GM12878 (cell line): ENCODE results near the gene MAN2B2. TPM values are rescaled to one million over a fixed set of nuclear protein-coding genes. Genes with fewer than 3 reads are reported as not detected.

Experiments used
- BHLHE40 ChIP-seq, 2 experiments: fragments of 450-650 bp in 1 of 2; IDR thresholded peaks; 2 replicates each; pipeline ENCODE4 v1.6.1; 2011 to 2017; ENCODE audit warnings: low read depth in 2 of 2, borderline replicate concordance in 1 of 2, improper control_type of control experiment in 1 of 2, low read length in 1 of 2, mild to moderate bottlenecking in 1 of 2
- GATAD2B ChIP-seq: fragments of 450-650 bp; conservative IDR thresholded peaks from 2 replicates; pipeline ENCODE4 v1.6.1; 2017; ENCODE audit warnings: low read depth, mild to moderate bottlenecking, moderate library complexity
- MAX ChIP-seq: IDR thresholded peaks from 2 replicates; pipeline ENCODE4 v1.6.1; 2012; ENCODE audit warnings: low read depth, low read length, improper control_type of control experiment
- MYC ChIP-seq: IDR thresholded peaks from 2 replicates; pipeline ENCODE4 v1.6.1; 2011; ENCODE audit warnings: mild to moderate bottlenecking, low read length, moderate library complexity, inconsistent platforms; ENCODE audit not compliant: insufficient read depth, insufficient replicate concordance, insufficient read length, severe bottlenecking
- NR2C2 ChIP-seq: IDR thresholded peaks from 2 replicates; pipeline ENCODE4 v1.6.1; 2011; ENCODE audit warnings: borderline replicate concordance, low read depth; ENCODE audit not compliant: control insufficient read depth, insufficient read length
- RB1 ChIP-seq: fragments of 450-650 bp; formaldehyde crosslinking; IDR thresholded peaks from 2 replicates; pipeline ENCODE4 v1.6.1; 2017; ENCODE audit warnings: mild to moderate bottlenecking, borderline replicate concordance
- SIN3A ChIP-seq: IDR thresholded peaks from 2 replicates; pipeline ENCODE4 v1.6.1; 2012; ENCODE audit warnings: low read depth, low read length, improper control_type of control experiment
- SMAD1 ChIP-seq: fragments of 450-650 bp; IDR thresholded peaks from 2 replicates; pipeline ENCODE4 v1.6.1; 2018; ENCODE audit warnings: mild to moderate bottlenecking, low read depth; ENCODE audit not compliant: partially characterized antibody
- STAT1 ChIP-seq: fragments of 450-650 bp; conservative IDR thresholded peaks from 2 replicates; pipeline ENCODE4 v1.6.1; 2014; ENCODE audit warnings: antibody characterized with exemption, mild to moderate bottlenecking
- WRNIP1 ChIP-seq: IDR thresholded peaks from 2 replicates; pipeline ENCODE4 v1.6.1; 2011; ENCODE audit warnings: low read depth, low read length, improper control_type of control experiment, borderline replicate concordance
- polyA plus RNA-seq, 11 experiments: library from polyadenylated mRNA; depleted of rRNA in 4 of 11; unstranded in 6 of 11; stranded (reverse) in 5 of 11; fragments of >200 nt; fragmentation: Nextera tagmentation in 4 of 11; fragmentation: Illumina TruSeq in 1 of 11; extraction: Ambion mirVana in 4 of 11; extraction: Trizol in 1 of 11; gene quantifications; 1 replicate in 1 of 11; 2 replicates in 10 of 11; pipeline versions ENCODE4 v1.2.1 to v1.2.3, GENCODE V29; 2011 to 2016; ENCODE audit warnings: inconsistent platforms in 2 of 11, missing spikeins in 2 of 11, low read depth in 1 of 11
- total RNA-seq, 4 experiments: library from RNA; depleted of rRNA in 3 of 4; stranded (reverse); fragments of >200 nt in 3 of 4; fragmentation: Illumina TruSeq in 1 of 4; extraction: Trizol in 1 of 4; gene quantifications; 2 replicates each; pipeline versions ENCODE4 v1.2.1 to v1.2.3, GENCODE V29; 2013 to 2021
- TF ChIP-seq, protein P1 (sequence below): fragments of 450-650 bp; formaldehyde crosslinking; IDR thresholded peaks from 2 replicates; pipeline ENCODE4 v1.5.0; 2022; ENCODE audit warnings: mild to moderate bottlenecking, missing genetic modification characterization
- TF ChIP-seq, protein P2 (sequence below): fragments of 450-650 bp; IDR thresholded peaks from 2 replicates; pipeline ENCODE4 v1.6.1; 2018; ENCODE audit warnings: borderline replicate concordance, mild to moderate bottlenecking; ENCODE audit not compliant: partially characterized antibody
- TF ChIP-seq, protein P3 (sequence below): IDR thresholded peaks from 2 replicates; pipeline ENCODE4 v1.6.1; 2011; ENCODE audit warnings: borderline replicate concordance, low read depth, mild to moderate bottlenecking, moderate library complexity, low read length; ENCODE audit not compliant: insufficient read depth, poor library complexity, severe bottlenecking
- TF ChIP-seq, protein P4 (sequence below): fragments of 450-650 bp; IDR thresholded peaks from 2 replicates; pipeline ENCODE4 v1.6.1; 2016; ENCODE audit warnings: mild to moderate bottlenecking, moderate library complexity, borderline replicate concordance

Gene MAN2B2
- total and polyA plus RNA-seq, 10 of the 15 experiments (the other 5 are each of a cell fraction or from before 2014, with no cell fraction given): 0.47 to 14.5 (median 7.0) TPM

GRCh38 chr4:6640292-6641163 lies 65.5 kb downstream of the MAN2B2 start, which contains the start of gene MRFAP1 (continued):
- TF ChIP-seq, protein P1, sequence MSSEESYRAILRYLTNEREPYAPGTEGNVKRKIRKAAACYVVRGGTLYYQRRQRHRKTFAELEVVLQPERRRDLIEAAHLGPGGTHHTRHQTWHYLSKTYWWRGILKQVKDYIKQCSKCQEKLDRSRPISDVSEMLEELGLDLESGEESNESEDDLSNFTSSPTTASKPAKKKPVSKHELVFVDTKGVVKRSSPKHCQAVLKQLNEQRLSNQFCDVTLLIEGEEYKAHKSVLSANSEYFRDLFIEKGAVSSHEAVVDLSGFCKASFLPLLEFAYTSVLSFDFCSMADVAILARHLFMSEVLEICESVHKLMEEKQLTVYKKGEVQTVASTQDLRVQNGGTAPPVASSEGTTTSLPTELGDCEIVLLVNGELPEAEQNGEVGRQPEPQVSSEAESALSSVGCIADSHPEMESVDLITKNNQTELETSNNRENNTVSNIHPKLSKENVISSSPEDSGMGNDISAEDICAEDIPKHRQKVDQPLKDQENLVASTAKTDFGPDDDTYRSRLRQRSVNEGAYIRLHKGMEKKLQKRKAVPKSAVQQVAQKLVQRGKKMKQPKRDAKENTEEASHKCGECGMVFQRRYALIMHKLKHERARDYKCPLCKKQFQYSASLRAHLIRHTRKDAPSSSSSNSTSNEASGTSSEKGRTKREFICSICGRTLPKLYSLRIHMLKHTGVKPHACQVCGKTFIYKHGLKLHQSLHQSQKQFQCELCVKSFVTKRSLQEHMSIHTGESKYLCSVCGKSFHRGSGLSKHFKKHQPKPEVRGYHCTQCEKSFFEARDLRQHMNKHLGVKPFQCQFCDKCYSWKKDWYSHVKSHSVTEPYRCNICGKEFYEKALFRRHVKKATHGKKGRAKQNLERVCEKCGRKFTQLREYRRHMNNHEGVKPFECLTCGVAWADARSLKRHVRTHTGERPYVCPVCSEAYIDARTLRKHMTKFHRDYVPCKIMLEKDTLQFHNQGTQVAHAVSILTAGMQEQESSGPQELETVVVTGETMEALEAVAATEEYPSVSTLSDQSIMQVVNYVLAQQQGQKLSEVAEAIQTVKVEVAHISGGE (CRISPR knock-in tag): no peak
- TF ChIP-seq BHLHE40 (IDR thresholded peaks at IDR 0.05; ENCODE audit: borderline replicate concordance in 1 of 2, low read depth in 2 of 2, low read length in 1 of 2) (peak; percentile 92 to 97), RB1 (no peak), STAT1 (0 out of 2 replicates have a peak, but pooled peaks have one; percentile 35), GATAD2B (peak; percentile 50; the same call in 1 of the 2 replicates), MAX (no peak; the same call in none of the 2 replicates), SMAD1 (no peak), MYC (no peak), SIN3A (peak; percentile 49; the same call in 1 of the 2 replicates), NR2C2 (no peak), WRNIP1 (no peak)
- TF ChIP-seq, protein P2, sequence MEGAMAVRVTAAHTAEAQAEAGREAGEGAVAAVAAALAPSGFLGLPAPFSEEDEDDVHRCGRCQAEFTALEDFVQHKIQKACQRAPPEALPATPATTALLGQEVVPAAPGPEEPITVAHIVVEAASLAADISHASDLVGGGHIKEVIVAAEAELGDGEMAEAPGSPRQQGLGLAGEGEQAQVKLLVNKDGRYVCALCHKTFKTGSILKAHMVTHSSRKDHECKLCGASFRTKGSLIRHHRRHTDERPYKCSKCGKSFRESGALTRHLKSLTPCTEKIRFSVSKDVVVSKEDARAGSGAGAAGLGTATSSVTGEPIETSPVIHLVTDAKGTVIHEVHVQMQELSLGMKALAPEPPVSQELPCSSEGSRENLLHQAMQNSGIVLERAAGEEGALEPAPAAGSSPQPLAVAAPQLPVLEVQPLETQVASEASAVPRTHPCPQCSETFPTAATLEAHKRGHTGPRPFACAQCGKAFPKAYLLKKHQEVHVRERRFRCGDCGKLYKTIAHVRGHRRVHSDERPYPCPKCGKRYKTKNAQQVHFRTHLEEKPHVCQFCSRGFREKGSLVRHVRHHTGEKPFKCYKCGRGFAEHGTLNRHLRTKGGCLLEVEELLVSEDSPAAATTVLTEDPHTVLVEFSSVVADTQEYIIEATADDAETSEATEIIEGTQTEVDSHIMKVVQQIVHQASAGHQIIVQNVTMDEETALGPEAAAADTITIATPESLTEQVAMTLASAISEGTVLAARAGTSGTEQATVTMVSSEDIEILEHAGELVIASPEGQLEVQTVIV: peak; percentile 100
- TF ChIP-seq, protein P3, sequence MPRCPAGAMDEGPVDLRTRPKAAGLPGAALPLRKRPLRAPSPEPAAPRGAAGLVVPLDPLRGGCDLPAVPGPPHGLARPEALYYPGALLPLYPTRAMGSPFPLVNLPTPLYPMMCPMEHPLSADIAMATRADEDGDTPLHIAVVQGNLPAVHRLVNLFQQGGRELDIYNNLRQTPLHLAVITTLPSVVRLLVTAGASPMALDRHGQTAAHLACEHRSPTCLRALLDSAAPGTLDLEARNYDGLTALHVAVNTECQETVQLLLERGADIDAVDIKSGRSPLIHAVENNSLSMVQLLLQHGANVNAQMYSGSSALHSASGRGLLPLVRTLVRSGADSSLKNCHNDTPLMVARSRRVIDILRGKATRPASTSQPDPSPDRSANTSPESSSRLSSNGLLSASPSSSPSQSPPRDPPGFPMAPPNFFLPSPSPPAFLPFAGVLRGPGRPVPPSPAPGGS: peak; percentile 33
- TF ChIP-seq, protein P4, sequence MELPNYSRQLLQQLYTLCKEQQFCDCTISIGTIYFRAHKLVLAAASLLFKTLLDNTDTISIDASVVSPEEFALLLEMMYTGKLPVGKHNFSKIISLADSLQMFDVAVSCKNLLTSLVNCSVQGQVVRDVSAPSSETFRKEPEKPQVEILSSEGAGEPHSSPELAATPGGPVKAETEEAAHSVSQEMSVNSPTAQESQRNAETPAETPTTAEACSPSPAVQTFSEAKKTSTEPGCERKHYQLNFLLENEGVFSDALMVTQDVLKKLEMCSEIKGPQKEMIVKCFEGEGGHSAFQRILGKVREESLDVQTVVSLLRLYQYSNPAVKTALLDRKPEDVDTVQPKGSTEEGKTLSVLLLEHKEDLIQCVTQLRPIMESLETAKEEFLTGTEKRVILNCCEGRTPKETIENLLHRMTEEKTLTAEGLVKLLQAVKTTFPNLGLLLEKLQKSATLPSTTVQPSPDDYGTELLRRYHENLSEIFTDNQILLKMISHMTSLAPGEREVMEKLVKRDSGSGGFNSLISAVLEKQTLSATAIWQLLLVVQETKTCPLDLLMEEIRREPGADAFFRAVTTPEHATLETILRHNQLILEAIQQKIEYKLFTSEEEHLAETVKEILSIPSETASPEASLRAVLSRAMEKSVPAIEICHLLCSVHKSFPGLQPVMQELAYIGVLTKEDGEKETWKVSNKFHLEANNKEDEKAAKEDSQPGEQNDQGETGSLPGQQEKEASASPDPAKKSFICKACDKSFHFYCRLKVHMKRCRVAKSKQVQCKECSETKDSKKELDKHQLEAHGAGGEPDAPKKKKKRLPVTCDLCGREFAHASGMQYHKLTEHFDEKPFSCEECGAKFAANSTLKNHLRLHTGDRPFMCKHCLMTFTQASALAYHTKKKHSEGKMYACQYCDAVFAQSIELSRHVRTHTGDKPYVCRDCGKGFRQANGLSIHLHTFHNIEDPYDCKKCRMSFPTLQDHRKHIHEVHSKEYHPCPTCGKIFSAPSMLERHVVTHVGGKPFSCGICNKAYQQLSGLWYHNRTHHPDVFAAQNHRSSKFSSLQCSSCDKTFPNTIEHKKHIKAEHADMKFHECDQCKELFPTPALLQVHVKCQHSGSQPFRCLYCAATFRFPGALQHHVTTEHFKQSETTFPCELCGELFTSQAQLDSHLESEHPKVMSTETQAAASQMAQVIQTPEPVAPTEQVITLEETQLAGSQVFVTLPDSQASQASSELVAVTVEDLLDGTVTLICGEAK: no peak
